ENCODE measurements around the gene KRT38. TPM values are rescaled to one million over a fixed set of nuclear protein-coding genes. Genes with fewer than 3 reads are reported as not detected.

Gene KRT38
- total RNA-seq, 1 experiment from 2014 or later = not detected

- Histone ChIP-seq H3K4me1 (ENCODE audit: insufficient read depth, low read length) (no peaks in the 10 kb centered on the region), H3K27ac (ENCODE audit: insufficient read length, low read depth, low read length) (no peak overlapping the region), H4K8ac (replicated peaks; ENCODE audit: insufficient read length, low read depth, low read length) (no peak overlapping the region), H3K23me2 (ENCODE audit: insufficient read length, low read depth, low read length, poor library complexity, severe bottlenecking) (peaks cover 3% of the 10 kb centered on the region), H4K5ac (ENCODE audit: insufficient read length, low read depth, low read length) (no peak overlapping the region), H2BK15ac (ENCODE audit: low read depth, low read length) (no peak overlapping the region), H2BK5ac (ENCODE audit: insufficient read length, low read length) (no peak overlapping the region), H2AK5ac (ENCODE audit: insufficient read length, low read length) (no peak overlapping the region), H3K9ac (ENCODE audit: extremely low read depth, insufficient read length, low read length) (no peak overlapping the region), H3K23ac (ENCODE audit: insufficient read length, low read depth, low read length) (no peak overlapping the region), H2AFZ (ENCODE audit: low read length) (no peak overlapping the region), H3K79me1 (ENCODE audit: insufficient read depth, low read depth, low read length, poor library complexity, severe bottlenecking) (no peaks in the 10 kb centered on the region), H3K18ac (ENCODE audit: insufficient read length, low read depth, low read length) (no peak overlapping the region), H3K27me3 (ENCODE audit: insufficient read depth, low read length) (no peaks in the 10 kb centered on the region), H3K56ac (ENCODE audit: insufficient read length, low read depth, low read length) (no peak overlapping the region), H3T11ph (ENCODE audit: low read length) (no peak overlapping the region), H3K9me3 (ENCODE audit: control insufficient read depth, low read depth, low read length) (no peaks in the 10 kb centered on the region), H3K4me2 (ENCODE audit: insufficient read depth, insufficient read length, low read length) (no peak overlapping the region), H3K79me2 (ENCODE audit: insufficient read depth, low read length) (no peaks in the 10 kb centered on the region), H2BK12ac (ENCODE audit: insufficient read length, low read depth, low read length) (no peak overlapping the region), H2BK20ac (ENCODE audit: low read depth, low read length, poor library complexity, severe bottlenecking) (no peak overlapping the region), H4K91ac (ENCODE audit: insufficient read length, low read depth, low read length) (no peak overlapping the region), H2BK120ac (ENCODE audit: low read depth, low read length, poor library complexity, severe bottlenecking) (no peak overlapping the region), H3K14ac (ENCODE audit: insufficient read depth, low read length) (no peak overlapping the region), H4K20me1 (ENCODE audit: control insufficient read depth, insufficient read depth, insufficient read length) (no peaks in the 10 kb centered on the region), H3K4ac (ENCODE audit: low read depth, low read length) (no peak overlapping the region)
- TF ChIP-seq, protein P1, sequence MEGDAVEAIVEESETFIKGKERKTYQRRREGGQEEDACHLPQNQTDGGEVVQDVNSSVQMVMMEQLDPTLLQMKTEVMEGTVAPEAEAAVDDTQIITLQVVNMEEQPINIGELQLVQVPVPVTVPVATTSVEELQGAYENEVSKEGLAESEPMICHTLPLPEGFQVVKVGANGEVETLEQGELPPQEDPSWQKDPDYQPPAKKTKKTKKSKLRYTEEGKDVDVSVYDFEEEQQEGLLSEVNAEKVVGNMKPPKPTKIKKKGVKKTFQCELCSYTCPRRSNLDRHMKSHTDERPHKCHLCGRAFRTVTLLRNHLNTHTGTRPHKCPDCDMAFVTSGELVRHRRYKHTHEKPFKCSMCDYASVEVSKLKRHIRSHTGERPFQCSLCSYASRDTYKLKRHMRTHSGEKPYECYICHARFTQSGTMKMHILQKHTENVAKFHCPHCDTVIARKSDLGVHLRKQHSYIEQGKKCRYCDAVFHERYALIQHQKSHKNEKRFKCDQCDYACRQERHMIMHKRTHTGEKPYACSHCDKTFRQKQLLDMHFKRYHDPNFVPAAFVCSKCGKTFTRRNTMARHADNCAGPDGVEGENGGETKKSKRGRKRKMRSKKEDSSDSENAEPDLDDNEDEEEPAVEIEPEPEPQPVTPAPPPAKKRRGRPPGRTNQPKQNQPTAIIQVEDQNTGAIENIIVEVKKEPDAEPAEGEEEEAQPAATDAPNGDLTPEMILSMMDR (conservative IDR thresholded peaks at IDR 0.05) = no peak
- WGBS (ENCODE audit: extremely low coverage, insufficient read length, low lambda C conversion rate) = no CpG with 5 or more reads among the region's 8 CpGs
- Mint-ChIP-seq H3K4me3 (no peak overlapping the region), H3K4me1 (peaks cover 1 to 10% of the 10 kb centered on the region in 2 experiments), H3K9me3 (no peaks in the 10 kb centered on the region), H3K27ac (no peak overlapping the region), H3K36me3 (ENCODE audit: insufficient read depth in 1 of 3, low read depth in 3 of 3) (no peaks in the 10 kb centered on the region), H3K27me3 (ENCODE audit: low read depth) (peaks cover 23% of the 10 kb centered on the region)
- DNase-seq = no peak
These were observed 44.4 kb upstream of the KRT38 start for GRCh38 chr17:41484920-41485904.

Measured in H9 (cell line).